ENCODE measurements around the gene OGDHL. TPM values are rescaled to one million over a fixed set of nuclear protein-coding genes. Genes with fewer than 3 reads are reported as not detected.

Gene OGDHL
- 2.0 and 2.6 TPM in 2 replicates for total RNA-seq (2014; rRNA removed)
- percentile 28 among the genes with signal in this experiment for Bru-seq, nascent RNA
- BruChase-seq, experiment 1, labeled RNA remaining after a 6-hour chase: percentile 24 among the genes with signal in this experiment
- percentile 24 among the genes with signal in this experiment for BruChase-seq, experiment 2, labeled RNA remaining after a 2-hour chase
- long read RNA-seq, partial matches to known transcripts: 0 of 4 reads
- long read RNA-seq, other reads (novel, unspliced or antisense): 2 of 4 reads

DNA sequence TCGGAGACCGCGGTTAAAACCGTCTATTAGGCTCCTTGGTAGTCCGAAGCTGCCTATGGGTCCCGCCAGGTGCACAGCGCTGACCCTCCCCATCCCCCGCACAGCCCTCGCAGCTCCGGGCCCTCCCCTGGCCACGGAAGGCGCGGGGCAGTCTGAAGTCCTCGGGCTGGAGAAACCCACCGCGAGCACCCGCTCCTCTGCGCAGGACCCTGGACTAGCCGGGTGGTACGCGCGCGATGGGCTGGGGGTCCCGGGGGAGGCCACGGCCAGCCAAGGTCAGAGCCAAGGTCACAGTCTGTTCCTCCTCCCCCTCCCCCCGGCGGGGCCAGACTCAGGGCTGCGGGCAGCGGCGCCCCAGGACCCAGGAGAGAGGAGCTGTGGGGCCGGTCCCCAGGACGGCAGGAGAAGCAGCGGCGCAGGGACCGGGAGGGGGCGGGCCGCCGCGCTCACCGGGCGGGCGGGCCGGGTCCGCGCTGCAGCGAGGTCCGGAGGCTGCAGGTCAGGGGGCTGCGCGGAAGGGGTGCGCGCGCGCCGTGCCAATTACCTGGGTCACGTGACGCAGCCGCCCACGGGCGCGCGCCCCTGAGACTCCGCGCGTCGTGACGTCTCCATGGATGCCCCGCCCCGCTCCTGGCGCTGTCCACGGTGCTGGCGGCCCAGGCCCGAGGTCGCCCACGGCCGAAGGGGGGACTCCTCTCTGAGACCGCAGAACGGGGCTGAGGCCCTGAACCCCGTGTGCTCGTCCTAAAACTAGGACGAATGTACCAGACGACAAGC, at the start of gene OGDHL:
OGDHL (minus strand) TSS at position 535 of the 777 bp plus-strand sequence. CDS start 3,731 bp downstream, outside the sequence.
- H3K9me3 ChIP-seq (ENCODE audit: low read length): peaks cover 4% of the 10 kb centered on the region; the same call in 1 of the 2 replicates
- H4K20me1 ChIP-seq (ENCODE audit: low read length): no peaks in the 10 kb centered on the region
- ATAC-seq (peak; percentile 83), DNase-seq (peak; percentile 81)
- peaks cover 40% of the 10 kb centered on the region for H3K27me3 ChIP-seq (ENCODE audit: low read length)
- intact Hi-C loops (cut with micrococcal nuclease): loop anchor here (2.0 kb wide), 1 partner anchor 155 kb away; no protein-coding TSS in a partner anchor
- peak within 1 kb of the TSS; percentile 42 for H2AFZ ChIP-seq (ENCODE audit: low read length)
- no peaks in the 10 kb centered on the region for H3F3A ChIP-seq (ENCODE audit: low read length, unreplicated experiment)
- no peaks in the 10 kb centered on the region for H3K79me2 ChIP-seq (ENCODE audit: low read length)
- H3K9me2 ChIP-seq (replicated peaks; ENCODE audit: low read length): no peaks in the 10 kb centered on the region
- H3K4me1 ChIP-seq (ENCODE audit: insufficient read depth, low read length): peaks cover 4% of the 10 kb centered on the region; the same call in 1 of the 2 replicates
- H3K36me3 ChIP-seq (ENCODE audit: low read depth, low read length): no peaks in the 10 kb centered on the region
- BruUV-seq (replicated peaks): no TSS peak
- TF ChIP-seq EZH2 (IDR thresholded peaks at IDR 0.05; ENCODE audit: low read length, unreplicated experiment) (no peak), EZH2phosphoT487 (IDR thresholded peaks at IDR 0.05; ENCODE audit: borderline replicate concordance, low read length) (no peak)
- TF ChIP-seq, protein P1, sequence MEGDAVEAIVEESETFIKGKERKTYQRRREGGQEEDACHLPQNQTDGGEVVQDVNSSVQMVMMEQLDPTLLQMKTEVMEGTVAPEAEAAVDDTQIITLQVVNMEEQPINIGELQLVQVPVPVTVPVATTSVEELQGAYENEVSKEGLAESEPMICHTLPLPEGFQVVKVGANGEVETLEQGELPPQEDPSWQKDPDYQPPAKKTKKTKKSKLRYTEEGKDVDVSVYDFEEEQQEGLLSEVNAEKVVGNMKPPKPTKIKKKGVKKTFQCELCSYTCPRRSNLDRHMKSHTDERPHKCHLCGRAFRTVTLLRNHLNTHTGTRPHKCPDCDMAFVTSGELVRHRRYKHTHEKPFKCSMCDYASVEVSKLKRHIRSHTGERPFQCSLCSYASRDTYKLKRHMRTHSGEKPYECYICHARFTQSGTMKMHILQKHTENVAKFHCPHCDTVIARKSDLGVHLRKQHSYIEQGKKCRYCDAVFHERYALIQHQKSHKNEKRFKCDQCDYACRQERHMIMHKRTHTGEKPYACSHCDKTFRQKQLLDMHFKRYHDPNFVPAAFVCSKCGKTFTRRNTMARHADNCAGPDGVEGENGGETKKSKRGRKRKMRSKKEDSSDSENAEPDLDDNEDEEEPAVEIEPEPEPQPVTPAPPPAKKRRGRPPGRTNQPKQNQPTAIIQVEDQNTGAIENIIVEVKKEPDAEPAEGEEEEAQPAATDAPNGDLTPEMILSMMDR (conservative IDR thresholded peaks at IDR 0.05; ENCODE audit: low read depth, low read length): no peak
- peak within 1 kb of the TSS; percentile 78 for H3K4me2 ChIP-seq (ENCODE audit: low read length)
- H3K4me3 ChIP-seq (ENCODE audit: low read length): peak within 1 kb of the TSS; percentile 62
- no peak within 1 kb of the TSS for H3K9ac ChIP-seq (ENCODE audit: low read length)
- ChIA-PET POLR2A (ENCODE audit: unreplicated experiment) (no interaction called here), CTCF (no interaction called here)
- no peak within 1 kb of the TSS for H3K27ac ChIP-seq (ENCODE audit: low read length)

DNA sequence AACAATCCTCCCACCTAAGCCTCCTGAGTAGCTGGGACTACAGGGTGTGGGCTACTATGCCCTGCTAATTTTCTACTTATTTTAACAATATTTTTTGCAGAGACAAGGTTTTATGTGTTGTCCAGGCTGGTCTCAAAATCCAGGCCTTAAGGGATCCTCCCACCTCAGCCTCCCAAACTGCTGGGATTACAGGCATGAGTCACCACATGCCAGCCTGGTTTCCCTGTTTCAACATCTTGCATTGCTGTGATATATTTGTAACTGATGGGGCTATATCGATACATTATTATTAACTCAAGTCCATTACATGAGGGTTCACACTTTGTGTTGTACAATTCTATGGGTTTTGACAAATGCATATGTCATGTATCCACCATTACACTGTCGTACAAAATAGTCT, 41.9 kb upstream of the OGDHL start:
- H2AFZ ChIP-seq (ENCODE audit: low read length): no peak overlapping the region
- TF ChIP-seq EZH2 (IDR thresholded peaks at IDR 0.05; ENCODE audit: low read length, unreplicated experiment) (no peak), EZH2phosphoT487 (IDR thresholded peaks at IDR 0.05; ENCODE audit: borderline replicate concordance, low read length) (no peak)
- TF ChIP-seq, protein P1 (conservative IDR thresholded peaks at IDR 0.05; ENCODE audit: low read depth, low read length): no peak
- H3K9ac ChIP-seq (ENCODE audit: low read length): no peak overlapping the region
- H4K20me1 ChIP-seq (ENCODE audit: low read length): no peaks in the 10 kb centered on the region
- no peaks in the 10 kb centered on the region for H3K79me2 ChIP-seq (ENCODE audit: low read length)
- POLR2A ChIA-PET (ENCODE audit: unreplicated experiment): no interaction called here
- intact Hi-C loops (cut with micrococcal nuclease): no loop called here
- no peaks in the 10 kb centered on the region for H3K9me2 ChIP-seq (replicated peaks; ENCODE audit: low read length)
- ATAC-seq: peak; percentile 56; the same call in 1 of the 2 replicates
- peak; percentile 62 for DNase-seq
- CTCF ChIA-PET: interaction anchor here (0.6 kb wide), 1 partner anchor 292 kb away, joined by 6 read pairs; no protein-coding TSS in a partner anchor
- no peak overlapping the region for H3K4me3 ChIP-seq (ENCODE audit: low read length)
- no peaks in the 10 kb centered on the region for H3F3A ChIP-seq (ENCODE audit: low read length, unreplicated experiment)
- H3K27me3 ChIP-seq (ENCODE audit: low read length): peaks cover 24% of the 10 kb centered on the region
- no peaks in the 10 kb centered on the region for H3K36me3 ChIP-seq (ENCODE audit: low read depth, low read length)
- H3K4me1 ChIP-seq (ENCODE audit: insufficient read depth, low read length): no peaks in the 10 kb centered on the region
- BruUV-seq (replicated peaks): no TSS peak
- no peak overlapping the region for H3K4me2 ChIP-seq (ENCODE audit: low read length)
- no peak overlapping the region for H3K27ac ChIP-seq (ENCODE audit: low read length)
- H3K9me3 ChIP-seq (ENCODE audit: low read length): no peaks in the 10 kb centered on the region
